ENCODE measurements around the gene SRSF5. TPM values are rescaled to one million over a fixed set of nuclear protein-coding genes. Genes with fewer than 3 reads are reported as not detected.

Gene SRSF5
- total and polyA plus RNA-seq, 2 of the 8 experiments (the other 6 are each of a cell fraction or from before 2014, with no cell fraction given) = 101 to 238 TPM

GRCh38 chr14:69816216-69816615, 49.3 kb downstream of the SRSF5 start (continued):
- TF ChIP-seq ATF2 (IDR thresholded peaks at IDR 0.05; ENCODE audit: low read length) (no peak), CREB1 (IDR thresholded peaks at IDR 0.05) (no peak), TCF12 (IDR thresholded peaks at IDR 0.05; ENCODE audit: low read depth, low read length) (no peak)

Data from H1 (cell line).